HepG2 (cell line): Measurements from ENCODE around the gene RASL12. TPM values are rescaled to one million over a fixed set of nuclear protein-coding genes. Genes with fewer than 3 reads are reported as not detected.

ENCODE experiments used
- DNMT3B ChIP-seq: conservative IDR thresholded peaks from 2 replicates; pipeline ENCODE4 v1.6.1; 2016; ENCODE audit warnings: missing biosample characterization, control low read depth
- KDM5B ChIP-seq: sonication (generic); formaldehyde crosslinking; IDR thresholded peaks from 2 replicates; pipeline ENCODE4 v1.4.0; 2020; ENCODE audit warnings: missing genetic modification reagents, mild to moderate bottlenecking, borderline replicate concordance
- MBD4 ChIP-seq: IDR thresholded peaks from 2 replicates; pipeline ENCODE4 v1.6.1; 2012; ENCODE audit warnings: low read length, inconsistent platforms, borderline replicate concordance
- NFE2 ChIP-seq: sonication (generic); formaldehyde crosslinking; IDR thresholded peaks from 2 replicates; pipeline ENCODE4 v1.4.0; 2020; ENCODE audit warnings: missing genetic modification reagents
- NKX3-1 ChIP-seq: sonication (generic); formaldehyde crosslinking; IDR thresholded peaks from 2 replicates; pipeline ENCODE4 v1.5.0; 2020; ENCODE audit warnings: missing genetic modification reagents
- RCOR2 ChIP-seq: IDR thresholded peaks from 2 replicates; pipeline ENCODE4 v1.6.1; 2016; ENCODE audit warnings: missing biosample characterization, missing genetic modification reagents
- SMARCC2 ChIP-seq: fragments of 450-650 bp; IDR thresholded peaks from 2 replicates; pipeline ENCODE4 v1.6.1; 2017; ENCODE audit warnings: antibody characterized with exemption, mild to moderate bottlenecking
- TAF1 ChIP-seq: sonication (generic); formaldehyde crosslinking; IDR thresholded peaks from 2 replicates; pipeline ENCODE4 v1.4.0; 2020; ENCODE audit warnings: missing genetic modification reagents
- THAP11 ChIP-seq: IDR thresholded peaks from 2 replicates; pipeline ENCODE4 v1.6.1; 2016; ENCODE audit warnings: missing biosample characterization, missing genetic modification reagents
- ZNF570 ChIP-seq: sonication (generic); formaldehyde crosslinking; IDR thresholded peaks from 2 replicates; pipeline ENCODE4 v1.4.0; 2020; ENCODE audit warnings: mild to moderate bottlenecking, missing genetic modification reagents, borderline replicate concordance
- polyA plus RNA-seq, 8 experiments: library from polyadenylated mRNA; depleted of rRNA in 3 of 8; stranded (reverse) in 7 of 8; unstranded in 1 of 8; fragments of >200 nt; fragmentation: Illumina TruSeq in 4 of 8; extraction: Trizol in 4 of 8; gene quantifications; 2 replicates each; pipeline versions ENCODE4 v1.2.1 to v1.2.3, GENCODE V29; 2011 to 2016; ENCODE audit warnings: low read depth in 4 of 8, missing spikeins in 1 of 8, mixed read lengths in 1 of 8; ENCODE audit not compliant: insufficient read depth in 1 of 8
- total RNA-seq, 5 experiments: library from RNA; depleted of rRNA; stranded (reverse); fragments of >200 nt; fragmentation: Illumina TruSeq; extraction: Trizol; gene quantifications; 2 replicates each; pipeline ENCODE4 v1.2.3, GENCODE V29; 2016; ENCODE audit warnings: low read depth in 1 of 5
- TF ChIP-seq, protein P1 (sequence below): sonication (generic); formaldehyde crosslinking; IDR thresholded peaks from 2 replicates; pipeline ENCODE4 v1.4.0; 2020; ENCODE audit warnings: mild to moderate bottlenecking, missing genetic modification reagents
- TF ChIP-seq, protein P2 (sequence below): sonication (generic); formaldehyde crosslinking; IDR thresholded peaks from 2 replicates; pipeline ENCODE4 v1.5.0; 2020; ENCODE audit warnings: missing genetic modification reagents
- TF ChIP-seq, protein P3 (sequence below): IDR thresholded peaks from 2 replicates; pipeline ENCODE4 v1.6.1; 2012; ENCODE audit warnings: low read depth, low read length, improper control_type of control experiment
- TF ChIP-seq, protein P4 (sequence below): sonication (generic); formaldehyde crosslinking; IDR thresholded peaks from 2 replicates; pipeline ENCODE4 v1.4.0; 2020; ENCODE audit warnings: missing genetic modification reagents

The RASL12 gene
- total and polyA plus RNA-seq, 2 of the 13 experiments (the other 11 are each of a cell fraction or from before 2014, with no cell fraction given) = 0.16 to 0.55 TPM

DNA sequence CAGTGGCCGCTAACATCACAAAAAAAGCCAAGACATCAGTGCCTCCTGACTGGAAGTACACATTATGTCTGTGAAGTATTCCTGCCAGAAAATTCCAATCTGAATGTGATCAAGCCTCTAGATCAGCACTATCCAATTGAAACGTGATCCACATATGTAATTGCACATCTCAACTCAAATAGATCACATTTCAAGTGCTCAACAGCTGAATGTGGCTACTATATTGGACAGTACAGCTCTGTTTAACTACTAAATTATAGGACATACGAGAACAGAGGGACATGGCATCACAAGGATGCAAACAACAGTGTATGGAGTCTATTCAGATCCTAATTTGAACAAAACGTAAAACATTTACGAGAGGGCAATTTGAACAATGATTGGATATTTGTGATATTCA is 47.8 kb upstream of the RASL12 start (continued):
- TF ChIP-seq RCOR2 = no peak
- no peak for TF ChIP-seq KDM5B (CRISPR knock-in tag)
- TF ChIP-seq, protein P1, sequence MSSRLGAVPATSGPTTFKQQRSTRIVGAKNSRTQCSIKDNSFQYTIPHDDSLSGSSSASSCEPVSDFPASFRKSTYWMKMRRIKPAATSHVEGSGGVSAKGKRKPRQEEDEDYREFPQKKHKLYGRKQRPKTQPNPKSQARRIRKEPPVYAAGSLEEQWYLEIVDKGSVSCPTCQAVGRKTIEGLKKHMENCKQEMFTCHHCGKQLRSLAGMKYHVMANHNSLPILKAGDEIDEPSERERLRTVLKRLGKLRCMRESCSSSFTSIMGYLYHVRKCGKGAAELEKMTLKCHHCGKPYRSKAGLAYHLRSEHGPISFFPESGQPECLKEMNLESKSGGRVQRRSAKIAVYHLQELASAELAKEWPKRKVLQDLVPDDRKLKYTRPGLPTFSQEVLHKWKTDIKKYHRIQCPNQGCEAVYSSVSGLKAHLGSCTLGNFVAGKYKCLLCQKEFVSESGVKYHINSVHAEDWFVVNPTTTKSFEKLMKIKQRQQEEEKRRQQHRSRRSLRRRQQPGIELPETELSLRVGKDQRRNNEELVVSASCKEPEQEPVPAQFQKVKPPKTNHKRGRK = no peak
- TF ChIP-seq, protein P2, sequence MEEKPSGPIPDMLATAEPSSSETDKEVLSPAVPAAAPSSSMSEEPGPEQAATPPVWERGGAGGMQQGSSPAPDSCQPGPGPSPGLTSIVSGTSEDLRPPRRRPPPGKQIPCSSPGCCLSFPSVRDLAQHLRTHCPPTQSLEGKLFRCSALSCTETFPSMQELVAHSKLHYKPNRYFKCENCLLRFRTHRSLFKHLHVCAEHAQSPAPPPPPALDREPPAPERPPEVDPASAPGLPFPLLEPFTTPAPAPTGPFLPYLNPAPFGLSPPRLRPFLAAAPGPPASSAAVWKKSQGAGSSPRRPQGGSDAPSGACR (CRISPR knock-in tag) = no peak
- TF ChIP-seq DNMT3B = no peak
- TF ChIP-seq NKX3-1 = no peak
- TF ChIP-seq ZNF570 (CRISPR knock-in tag) = no peak
- TF ChIP-seq, protein P3, sequence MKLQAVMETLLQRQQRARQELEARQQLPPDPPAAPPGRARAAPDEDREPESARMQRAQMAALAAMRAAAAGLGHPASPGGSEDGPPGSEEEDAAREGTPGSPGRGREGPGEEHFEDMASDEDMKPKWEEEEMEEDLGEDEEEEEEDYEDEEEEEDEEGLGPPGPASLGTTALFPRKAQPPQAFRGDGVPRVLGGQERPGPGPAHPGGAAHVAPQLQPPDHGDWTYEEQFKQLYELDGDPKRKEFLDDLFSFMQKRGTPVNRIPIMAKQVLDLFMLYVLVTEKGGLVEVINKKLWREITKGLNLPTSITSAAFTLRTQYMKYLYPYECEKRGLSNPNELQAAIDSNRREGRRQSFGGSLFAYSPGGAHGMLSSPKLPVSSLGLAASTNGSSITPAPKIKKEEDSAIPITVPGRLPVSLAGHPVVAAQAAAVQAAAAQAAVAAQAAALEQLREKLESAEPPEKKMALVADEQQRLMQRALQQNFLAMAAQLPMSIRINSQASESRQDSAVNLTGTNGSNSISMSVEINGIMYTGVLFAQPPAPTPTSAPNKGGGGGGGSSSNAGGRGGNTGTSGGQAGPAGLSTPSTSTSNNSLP = no peak
- no peak for TF ChIP-seq MBD4
- no peak for TF ChIP-seq NFE2 (CRISPR knock-in tag)
- no peak for TF ChIP-seq THAP11 (CRISPR knock-in tag)
- TF ChIP-seq, protein P4, sequence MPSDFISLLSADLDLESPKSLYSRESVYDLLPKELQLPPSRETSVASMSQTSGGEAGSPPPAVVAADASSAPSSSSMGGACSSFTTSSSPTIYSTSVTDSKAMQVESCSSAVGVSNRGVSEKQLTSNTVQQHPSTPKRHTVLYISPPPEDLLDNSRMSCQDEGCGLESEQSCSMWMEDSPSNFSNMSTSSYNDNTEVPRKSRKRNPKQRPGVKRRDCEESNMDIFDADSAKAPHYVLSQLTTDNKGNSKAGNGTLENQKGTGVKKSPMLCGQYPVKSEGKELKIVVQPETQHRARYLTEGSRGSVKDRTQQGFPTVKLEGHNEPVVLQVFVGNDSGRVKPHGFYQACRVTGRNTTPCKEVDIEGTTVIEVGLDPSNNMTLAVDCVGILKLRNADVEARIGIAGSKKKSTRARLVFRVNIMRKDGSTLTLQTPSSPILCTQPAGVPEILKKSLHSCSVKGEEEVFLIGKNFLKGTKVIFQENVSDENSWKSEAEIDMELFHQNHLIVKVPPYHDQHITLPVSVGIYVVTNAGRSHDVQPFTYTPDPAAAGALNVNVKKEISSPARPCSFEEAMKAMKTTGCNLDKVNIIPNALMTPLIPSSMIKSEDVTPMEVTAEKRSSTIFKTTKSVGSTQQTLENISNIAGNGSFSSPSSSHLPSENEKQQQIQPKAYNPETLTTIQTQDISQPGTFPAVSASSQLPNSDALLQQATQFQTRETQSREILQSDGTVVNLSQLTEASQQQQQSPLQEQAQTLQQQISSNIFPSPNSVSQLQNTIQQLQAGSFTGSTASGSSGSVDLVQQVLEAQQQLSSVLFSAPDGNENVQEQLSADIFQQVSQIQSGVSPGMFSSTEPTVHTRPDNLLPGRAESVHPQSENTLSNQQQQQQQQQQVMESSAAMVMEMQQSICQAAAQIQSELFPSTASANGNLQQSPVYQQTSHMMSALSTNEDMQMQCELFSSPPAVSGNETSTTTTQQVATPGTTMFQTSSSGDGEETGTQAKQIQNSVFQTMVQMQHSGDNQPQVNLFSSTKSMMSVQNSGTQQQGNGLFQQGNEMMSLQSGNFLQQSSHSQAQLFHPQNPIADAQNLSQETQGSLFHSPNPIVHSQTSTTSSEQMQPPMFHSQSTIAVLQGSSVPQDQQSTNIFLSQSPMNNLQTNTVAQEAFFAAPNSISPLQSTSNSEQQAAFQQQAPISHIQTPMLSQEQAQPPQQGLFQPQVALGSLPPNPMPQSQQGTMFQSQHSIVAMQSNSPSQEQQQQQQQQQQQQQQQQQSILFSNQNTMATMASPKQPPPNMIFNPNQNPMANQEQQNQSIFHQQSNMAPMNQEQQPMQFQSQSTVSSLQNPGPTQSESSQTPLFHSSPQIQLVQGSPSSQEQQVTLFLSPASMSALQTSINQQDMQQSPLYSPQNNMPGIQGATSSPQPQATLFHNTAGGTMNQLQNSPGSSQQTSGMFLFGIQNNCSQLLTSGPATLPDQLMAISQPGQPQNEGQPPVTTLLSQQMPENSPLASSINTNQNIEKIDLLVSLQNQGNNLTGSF (CRISPR knock-in tag) = no peak
- no peak for TF ChIP-seq TAF1 (CRISPR knock-in tag)
- TF ChIP-seq SMARCC2 = no peak
- TF ChIP-seq, all 625 proteins: peak for 0
